K562 (cell line): ENCODE data around the gene ABCB4. TPM values are rescaled to one million over a fixed set of nuclear protein-coding genes. Genes with fewer than 3 reads are reported as not detected.
A peak's percentile ranks its signal among the peaks of the same experiment; 100 is the strongest.

Source experiments
- ATAC-seq: fragments of 200-7000 bp; cut with Tn5 transposase; 3 replicates; pipeline ENCODE4 v1.9.1; 2020; ENCODE audit warnings: moderate library complexity
- BruUV-seq: library from RNA; stranded (reverse); fragments of 400-500 nt; replicated peaks from 2 replicates; lab custom pipeline; 2021; lab: Mats Ljungman, UMichigan
- CTCF ChIA-PET: fragments of 300-600 bp; formaldehyde crosslinking; extraction: SDS; loops from one replicate; lab custom pipeline; 2021; ENCODE audit warnings: low intra/inter-chr PET ratio; lab: Yijun Ruan, JAX
- POLR2A ChIA-PET: fragments of 300-600, 350-650 bp; sonication (Branson Sonifier 250); formaldehyde crosslinking; extraction: SDS; loops from one replicate; lab custom pipeline; 2021; ENCODE audit warnings: antibody characterized with exemption, inconsistent platforms; lab: Yijun Ruan, JAX
- DNase-seq, 4 experiments: peaks; one replicate each; pipeline versions ENCODE4 v3.0.0 to v3.0.0-alpha.2; 2011 to 2018; ENCODE audit warnings: low spot score in 3 of 4, mixed read lengths in 3 of 4; ENCODE audit errors: extremely low read depth in 1 of 4
- FAIRE-seq: peaks from 2 replicates; lab custom pipeline; 2011; peaks lifted over from hg19 to GRCh38; lab: Jason Lieb, UNC
- H2AFZ ChIP-seq: 2 replicates; pipeline ENCODE4 v1.6.0; 2011; ENCODE audit warnings: low read depth, low read length, control low read depth, inconsistent platforms
- H3K27ac ChIP-seq: fragments of 200-600 bp; 3 replicates; pipeline ENCODE4 v1.8.0; 2011; ENCODE audit warnings: low read depth, mild to moderate bottlenecking, control low read depth, inconsistent platforms, low read length, moderate library complexity, mixed read lengths; ENCODE audit errors: extremely low read depth
- H3K27me3 ChIP-seq, 2 experiments: fragments of 300-600 bp in 1 of 2; 2 replicates in 1 of 2; 3 replicates in 1 of 2; pipeline versions ENCODE4 v1.6.0 to v1.8.0; 2011; ENCODE audit warnings: inconsistent platforms in 2 of 2, low read length in 2 of 2, mild to moderate bottlenecking in 1 of 2, mixed read lengths in 1 of 2, moderate library complexity in 1 of 2; ENCODE audit not compliant: control insufficient read depth in 2 of 2, insufficient read depth in 2 of 2
- H3K36me3 ChIP-seq: fragments of 300-600 bp; 3 replicates; pipeline ENCODE4 v1.8.0; 2011; ENCODE audit warnings: mild to moderate bottlenecking, low read length, inconsistent platforms; ENCODE audit not compliant: control insufficient read depth, insufficient read depth
- H3K4me1 ChIP-seq, 2 experiments: fragments of 200-600 bp in 1 of 2; replicated peaks in 1 of 2; 2 replicates in 1 of 2; 3 replicates in 1 of 2; pipeline versions ENCODE4 v1.5.1 to v1.8.0; 2011; ENCODE audit warnings: inconsistent platforms in 2 of 2, low read length in 2 of 2, mild to moderate bottlenecking in 1 of 2, mixed read lengths in 1 of 2, moderate library complexity in 1 of 2; ENCODE audit not compliant: control insufficient read depth in 2 of 2, insufficient read depth in 2 of 2
- H3K4me2 ChIP-seq: 2 replicates; pipeline ENCODE4 v1.6.1; 2011; ENCODE audit warnings: low read length, control low read depth, inconsistent platforms, mixed read lengths; ENCODE audit not compliant: insufficient read depth
- H3K4me3 ChIP-seq: fragments of 200-600 bp; sonication (generic), shearing (Covaris generic); 2 replicates; pipeline ENCODE4 v1.5.1; 2016; ENCODE audit warnings: control low read depth, inconsistent platforms
- H3K79me2 ChIP-seq: fragments of 200-600 bp; 3 replicates; pipeline ENCODE4 v1.8.0; 2011; ENCODE audit warnings: low read length, inconsistent platforms; ENCODE audit not compliant: control insufficient read depth, insufficient read depth
- H3K9ac ChIP-seq, 2 experiments: 2 replicates each; pipeline versions ENCODE4 v1.6.0 to v1.6.1; 2011; ENCODE audit warnings: low read depth in 2 of 2, low read length in 2 of 2, control low read depth in 1 of 2, inconsistent platforms in 1 of 2, mild to moderate bottlenecking in 1 of 2, mixed read lengths in 1 of 2; ENCODE audit not compliant: insufficient read depth in 1 of 2
- H3K9me1 ChIP-seq: one replicate; pipeline ENCODE4 v1.6.0; 2011; ENCODE audit warnings: inconsistent platforms, mild to moderate bottlenecking, low read length, moderate library complexity; ENCODE audit not compliant: control insufficient read depth, insufficient read depth
- H3K9me3 ChIP-seq: replicated peaks from 2 replicates; pipeline ENCODE4 v1.5.1; 2011; ENCODE audit warnings: low read depth, low read length, inconsistent platforms; ENCODE audit not compliant: control insufficient read depth, insufficient read depth
- H4K20me1 ChIP-seq: replicated peaks from 2 replicates; pipeline ENCODE4 v1.6.1; 2011; ENCODE audit warnings: low read length, inconsistent platforms, mixed read lengths; ENCODE audit not compliant: control insufficient read depth, insufficient read depth
- CEBPG ChIP-seq, 3 experiments: fragments of 200-800 bp in 1 of 3; sonication (Bioruptor generic) in 1 of 3; sonication (generic) in 1 of 3; formaldehyde crosslinking in 1 of 3; IDR thresholded peaks in 2 of 3; conservative IDR thresholded peaks in 1 of 3; 2 replicates each; pipeline versions ENCODE4 v1.6.1 to v1.8.0; 2016 to 2022; ENCODE audit warnings: missing compliant biosample characterization in 2 of 3, missing genetic modification characterization in 2 of 3, mild to moderate bottlenecking in 1 of 3, missing genetic modification reagents in 1 of 3
- CREM ChIP-seq: IDR thresholded peaks from 2 replicates; pipeline ENCODE4 v1.6.1; 2014; ENCODE audit warnings: antibody characterized with exemption, low read depth
- POLR2H ChIP-seq: IDR thresholded peaks from 2 replicates; pipeline ENCODE4 v1.6.1; 2016; ENCODE audit warnings: missing genetic modification characterization, low read depth, mild to moderate bottlenecking, control low read depth, missing compliant biosample characterization, moderate library complexity
- WGBS: fragments of 100-300 bp; shearing (Covaris generic); methylation state at CpG from one replicate; pipeline ENCODE4 v1.1.6; 2016; ENCODE audit warnings: low coverage, mixed read lengths; ENCODE audit not compliant: insufficient coverage; ENCODE audit errors: missing lambda C conversion rate; 5-methylcytosine and 5-hydroxymethylcytosine counted together
- in situ Hi-C: fragments of 300-500 bp; cut with MboI; formaldehyde crosslinking; loops from 4 replicates; pipeline ENCODE4 v1.15.0; 2018; ENCODE audit warnings: inconsistent platforms, mixed read lengths
- intact Hi-C: fragments of 100-400 bp; cut with micrococcal nuclease; formaldehyde crosslinking; loops from 2 replicates; pipeline ENCODE4 v1.14.2; 2022
- polyA plus RNA-seq, 8 experiments: library from polyadenylated mRNA; depleted of rRNA in 4 of 8; stranded (reverse) in 5 of 8; unstranded in 3 of 8; fragments of >200 nt; fragmentation: Nextera tagmentation in 2 of 8; fragmentation: Illumina TruSeq in 1 of 8; extraction: Ambion mirVana in 2 of 8; extraction: Trizol in 1 of 8; gene quantifications; 2 replicates each; pipeline versions ENCODE4 v1.2.1 to v1.2.3, GENCODE V29; 2011 to 2014; ENCODE audit warnings: inconsistent platforms in 1 of 8, missing spikeins in 1 of 8
- total RNA-seq, 7 experiments: library from RNA; depleted of rRNA in 6 of 7; stranded (reverse); fragments of >200 nt in 6 of 7; fragmentation: Illumina TruSeq in 2 of 7; extraction: Trizol in 2 of 7; gene quantifications; 2 replicates each; pipeline versions ENCODE4 v1.2.1 to v1.2.3, GENCODE V29; 2011 to 2021; ENCODE audit warnings: low replicate concordance in 1 of 7

The ABCB4 gene
- total and polyA plus RNA-seq, 9 of the 15 experiments (the other 6 are each of a cell fraction or from before 2014, with no cell fraction given), result 0.06 to 0.73 (median 0.40) TPM

DNA sequence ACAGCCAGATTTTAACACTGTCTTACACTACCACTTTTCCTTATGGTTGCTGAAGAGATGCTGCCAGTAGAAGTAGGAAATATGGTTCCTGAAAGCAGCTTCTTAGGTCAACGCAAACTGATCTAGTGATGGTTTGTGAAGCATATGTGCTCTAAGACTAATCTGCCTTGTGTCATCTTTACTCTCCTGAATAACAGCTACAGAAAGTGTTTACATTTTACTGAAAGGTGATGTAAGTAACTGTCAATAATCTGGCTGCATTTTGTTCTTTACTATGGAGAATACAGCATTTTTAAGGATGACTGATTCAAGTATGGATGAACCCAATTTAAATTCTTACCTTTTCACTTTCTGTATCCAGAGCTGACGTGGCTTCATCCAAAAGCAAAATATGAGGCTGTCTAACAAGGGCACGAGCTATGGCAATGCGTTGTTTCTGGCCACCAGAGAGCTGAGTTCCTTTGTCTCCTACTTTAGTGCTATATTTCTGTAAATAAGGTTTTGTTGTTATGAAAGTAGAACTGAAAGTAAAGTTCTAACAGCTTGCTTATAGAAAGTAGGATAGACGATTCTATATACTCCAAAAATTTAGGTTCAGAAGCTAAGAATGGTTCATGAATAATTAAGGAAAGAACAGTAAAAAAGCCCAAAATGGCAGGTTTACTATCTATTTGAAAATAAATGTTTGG is 30.2 kb upstream of the ABCB4 start:
- Histone ChIP-seq H3K4me2 (no peak overlapping the region), H3K4me3 (no peak overlapping the region), H3K9me1 (no peaks in the 10 kb centered on the region), H3K4me1 (no peaks in the 10 kb centered on the region), H3K27me3 (no peaks in the 10 kb centered on the region), H4K20me1 (no peaks in the 10 kb centered on the region), H3K79me2 (no peaks in the 10 kb centered on the region), H3K9me3 (no peaks in the 10 kb centered on the region), H3K9ac (no peak overlapping the region), H2AFZ (no peak overlapping the region)
- POLR2A ChIA-PET, result no interaction called here
- CTCF ChIA-PET, result interaction anchor here (0.6 to 1.3 kb wide), 3 partner anchors 193 to 606 kb away, joined by 3 to 4 read pairs (median 3); no protein-coding TSS in a partner anchor
- FAIRE-seq (no peak), DNase-seq (no peak), ATAC-seq (no peak)
- intact Hi-C loops, result loop anchor here (5.0 to 10.0 kb wide), 3 partner anchors 289 to 662 kb away; no protein-coding TSS in a partner anchor
- in situ Hi-C loops, result no loop called here
- TF ChIP-seq POLR2H (tag) (0 out of 2 replicates have a peak, but pooled peaks have one; percentile 34), CREM (no peak), CEBPG (CRISPR knock-in tag; IDR thresholded peaks at IDR 0.05) (no peak), CEBPG (tag; conservative IDR thresholded peaks at IDR 0.05 in 1 of 2, IDR thresholded peaks at IDR 0.05 in 1 of 2) (peak in 1 of 2 experiments; percentile 45; a peak in 1 of 4 replicates)
- TF ChIP-seq, all 486 proteins: peak for 2
- no TSS peak for BruUV-seq
- WGBS, result 1% methylated on average over 5 of the region's 5 CpGs
- H3K27ac ChIP-seq, result no peak overlapping the region
- H3K36me3 ChIP-seq, result no peaks in the 10 kb centered on the region
